ENCODE data around the gene NFE2L3.

The NFE2L3 gene

DNA sequence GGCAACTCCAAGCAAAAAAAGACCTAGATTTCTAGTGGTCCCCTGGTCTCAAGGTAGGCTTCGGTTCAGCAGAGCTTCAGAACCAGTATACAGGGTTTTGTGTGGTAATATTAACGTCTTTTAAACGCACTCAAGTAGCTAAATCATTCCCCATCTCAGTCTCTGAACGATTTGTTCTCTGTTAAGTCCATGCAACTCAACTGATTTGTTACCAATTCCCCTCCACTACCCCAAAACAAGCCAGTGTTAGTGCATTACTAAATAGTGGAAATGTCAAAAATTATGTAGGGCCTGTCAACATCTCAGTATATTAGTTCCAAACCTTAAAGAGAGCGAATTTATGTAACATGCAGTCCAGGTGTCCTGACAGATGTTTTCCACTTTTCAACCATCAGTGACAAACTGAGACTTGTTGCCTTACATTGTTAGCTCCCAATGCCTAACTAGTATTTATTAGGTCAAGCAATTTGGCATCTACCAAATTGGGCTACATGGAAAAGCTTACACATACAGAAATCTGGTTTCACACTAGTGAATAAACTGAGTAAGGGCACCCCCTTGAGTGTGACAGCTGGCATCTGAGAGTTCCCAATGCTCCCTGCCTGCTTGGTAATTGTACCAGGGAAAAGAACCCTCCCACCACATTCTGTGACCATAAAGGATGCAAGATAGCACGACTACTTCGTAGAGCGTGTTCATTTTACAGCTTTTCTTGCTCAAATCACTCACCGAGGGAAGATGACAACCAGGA is 36.4 kb downstream of the NFE2L3 start:
- TF ChIP-seq, protein P1, sequence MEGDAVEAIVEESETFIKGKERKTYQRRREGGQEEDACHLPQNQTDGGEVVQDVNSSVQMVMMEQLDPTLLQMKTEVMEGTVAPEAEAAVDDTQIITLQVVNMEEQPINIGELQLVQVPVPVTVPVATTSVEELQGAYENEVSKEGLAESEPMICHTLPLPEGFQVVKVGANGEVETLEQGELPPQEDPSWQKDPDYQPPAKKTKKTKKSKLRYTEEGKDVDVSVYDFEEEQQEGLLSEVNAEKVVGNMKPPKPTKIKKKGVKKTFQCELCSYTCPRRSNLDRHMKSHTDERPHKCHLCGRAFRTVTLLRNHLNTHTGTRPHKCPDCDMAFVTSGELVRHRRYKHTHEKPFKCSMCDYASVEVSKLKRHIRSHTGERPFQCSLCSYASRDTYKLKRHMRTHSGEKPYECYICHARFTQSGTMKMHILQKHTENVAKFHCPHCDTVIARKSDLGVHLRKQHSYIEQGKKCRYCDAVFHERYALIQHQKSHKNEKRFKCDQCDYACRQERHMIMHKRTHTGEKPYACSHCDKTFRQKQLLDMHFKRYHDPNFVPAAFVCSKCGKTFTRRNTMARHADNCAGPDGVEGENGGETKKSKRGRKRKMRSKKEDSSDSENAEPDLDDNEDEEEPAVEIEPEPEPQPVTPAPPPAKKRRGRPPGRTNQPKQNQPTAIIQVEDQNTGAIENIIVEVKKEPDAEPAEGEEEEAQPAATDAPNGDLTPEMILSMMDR (IDR thresholded peaks at IDR 0.05; ENCODE audit: low read depth, low read length), result no peak
- no peak overlapping the region for H3K4me3 ChIP-seq (ENCODE audit: low read depth, low read length)

DNA sequence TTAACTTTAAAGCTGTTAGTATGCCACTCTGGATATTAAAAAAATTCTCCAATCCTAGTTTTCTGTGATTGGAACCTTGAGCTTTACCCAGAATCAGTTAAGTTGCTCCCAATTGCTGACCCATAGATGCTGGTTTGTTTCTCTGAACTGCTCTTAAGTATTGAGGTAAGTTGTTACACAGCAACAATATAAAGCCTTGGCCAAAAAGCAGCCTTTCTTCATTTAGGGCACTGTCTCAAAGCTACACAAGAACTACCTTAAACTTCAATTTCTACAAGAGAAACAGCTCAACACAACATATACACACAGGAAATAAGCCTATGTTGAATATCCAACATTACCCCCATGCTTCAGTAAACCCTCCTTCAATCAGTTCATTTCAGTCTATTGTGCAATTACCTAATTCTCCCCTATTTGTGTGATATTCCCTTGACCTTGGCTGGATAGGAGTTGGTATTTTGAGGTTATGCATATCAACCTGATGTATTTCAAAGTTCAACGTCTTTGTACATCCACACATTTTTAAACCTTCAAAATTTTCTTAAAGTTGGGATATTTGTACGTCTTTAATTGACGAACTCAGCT is 37.1 kb downstream of the NFE2L3 start:
- H3K4me3 ChIP-seq (ENCODE audit: low read depth, low read length), result no peak overlapping the region
- TF ChIP-seq, protein P1 (IDR thresholded peaks at IDR 0.05; ENCODE audit: low read depth, low read length), result no peak

DNA sequence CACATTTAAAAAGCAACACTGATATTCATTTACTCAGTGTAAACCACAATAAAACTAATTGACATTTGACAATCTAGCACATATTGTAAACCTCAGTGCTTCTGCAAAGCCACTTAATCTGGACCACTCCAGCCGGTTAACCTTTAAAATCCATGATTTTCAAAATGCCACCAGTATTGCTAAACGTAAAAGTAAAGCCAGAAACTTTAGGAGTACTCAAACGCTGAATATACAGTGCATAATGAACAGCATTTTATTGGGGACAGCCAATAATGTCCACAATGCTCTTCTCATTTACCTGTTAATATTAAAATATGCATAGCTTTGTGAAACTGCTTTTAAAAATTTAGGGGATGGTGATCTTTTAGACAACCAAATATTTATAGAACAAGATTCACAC is 37.7 kb downstream of the NFE2L3 start:
- H3K4me3 ChIP-seq (ENCODE audit: low read depth, low read length), result no peak overlapping the region
- TF ChIP-seq, protein P1 (IDR thresholded peaks at IDR 0.05; ENCODE audit: low read depth, low read length), result no peak

DNA sequence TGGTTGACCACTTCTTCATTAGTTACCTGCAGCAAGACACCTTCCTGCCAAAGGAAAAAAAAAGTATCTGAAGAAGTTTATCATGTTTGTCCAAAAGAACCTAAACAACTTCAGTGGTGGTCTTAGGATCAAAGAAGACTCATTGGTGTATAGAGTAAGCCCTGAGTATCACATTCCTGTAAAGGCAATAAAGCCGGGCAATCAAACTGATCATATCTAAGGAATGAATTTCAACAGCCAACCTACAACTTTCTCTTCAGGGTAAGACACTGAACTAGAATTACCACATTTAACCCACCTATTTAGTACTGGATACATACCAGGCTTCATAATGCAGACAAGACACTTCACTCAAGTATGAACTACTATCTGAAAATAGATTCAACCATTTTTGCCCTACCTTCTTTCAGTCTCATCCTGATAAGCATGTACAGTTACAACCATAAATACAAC is 38.4 kb downstream of the NFE2L3 start:
- no peak overlapping the region for H3K4me3 ChIP-seq (ENCODE audit: low read depth, low read length)
- TF ChIP-seq, protein P1 (IDR thresholded peaks at IDR 0.05; ENCODE audit: low read depth, low read length), result no peak

DNA sequence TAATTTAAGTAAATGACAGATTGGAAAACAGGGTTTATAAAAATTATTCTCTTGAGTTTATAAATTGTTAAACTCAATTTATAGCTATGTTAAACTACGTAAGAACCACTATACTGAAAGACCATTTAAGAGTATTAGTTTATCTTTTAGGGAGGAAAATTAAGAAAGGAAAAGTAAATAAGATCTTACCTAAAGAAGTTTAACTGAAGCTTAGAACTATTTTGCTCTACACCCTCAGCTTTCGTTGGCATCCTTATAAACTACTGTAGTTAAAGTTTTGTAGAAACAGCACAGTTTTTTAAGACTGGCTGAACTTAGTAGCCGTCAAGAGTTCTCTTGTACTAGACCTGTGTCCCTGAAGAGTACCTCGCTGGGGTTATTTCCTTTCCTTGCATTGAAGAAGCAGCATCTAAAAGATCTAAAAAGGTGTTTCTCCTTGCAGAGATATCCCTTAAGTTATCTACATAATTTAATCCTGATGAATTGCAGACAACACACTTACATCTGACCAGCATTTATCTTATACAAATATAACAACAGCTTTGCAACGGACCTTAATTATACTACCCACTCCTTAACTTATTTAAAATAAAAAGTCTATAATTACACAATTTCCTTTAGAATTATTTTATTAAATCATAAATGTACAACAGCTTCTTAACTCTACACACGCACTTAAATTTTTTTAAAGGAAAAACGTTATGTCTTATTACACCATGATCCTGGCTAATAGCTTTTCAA is 39.4 kb downstream of the NFE2L3 start:
- TF ChIP-seq, protein P1 (IDR thresholded peaks at IDR 0.05; ENCODE audit: low read depth, low read length), result no peak
- H3K4me3 ChIP-seq (ENCODE audit: low read depth, low read length), result no peak overlapping the region

DNA sequence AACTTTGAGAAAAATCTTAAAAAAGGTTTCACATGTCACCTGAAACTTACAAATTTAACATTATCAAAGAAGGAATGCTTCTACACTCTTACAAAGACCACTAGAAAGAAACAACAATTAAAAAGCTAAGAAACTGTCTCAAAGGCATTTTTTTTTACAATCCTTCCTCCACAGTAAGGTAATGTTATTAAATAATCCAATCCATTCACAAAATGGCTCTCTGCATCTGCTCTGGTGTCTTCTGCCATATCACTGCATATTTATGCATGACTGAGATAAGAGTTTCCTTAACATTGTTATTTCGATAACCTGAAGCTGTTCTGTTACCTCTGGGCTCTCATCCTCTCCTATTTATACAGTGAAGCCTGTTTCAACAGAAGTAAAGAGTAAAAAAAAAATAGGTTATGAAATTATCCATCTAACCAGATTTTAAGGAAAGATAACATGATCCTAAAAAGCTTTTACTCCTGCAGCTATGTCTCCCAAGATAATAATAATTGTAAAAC is 40.0 kb downstream of the NFE2L3 start:
- TF ChIP-seq, protein P1 (IDR thresholded peaks at IDR 0.05; ENCODE audit: low read depth, low read length), result no peak
- H3K4me3 ChIP-seq (ENCODE audit: low read depth, low read length), result no peak overlapping the region
